Liver (tissue), 3 donors: ENCODE measurements around the gene ROR1.

ENCODE experiments used
- RXRA ChIP-seq, 2 donors: IDR thresholded peaks; 2 replicates each; pipeline ENCODE4 v1.6.1; 2017 to 2018; ENCODE audit warnings: antibody characterized with exemption in 2 of 2, mild to moderate bottlenecking in 1 of 2
- TF ChIP-seq, protein P1 (sequence below): fragments of 150-350 bp; IDR thresholded peaks from 2 replicates; pipeline ENCODE4 v1.5.1; 2017; ENCODE audit warnings: improper control_type of control experiment, low read depth, low read length; ENCODE audit not compliant: missing input control
- TF ChIP-seq, protein P2 (sequence below): IDR thresholded peaks from 2 replicates; pipeline ENCODE4 v1.6.1; 2016; ENCODE audit warnings: antibody characterized with exemption, mild to moderate bottlenecking
- donor health status: healthy.
- donor health status: healthy.

DNA sequence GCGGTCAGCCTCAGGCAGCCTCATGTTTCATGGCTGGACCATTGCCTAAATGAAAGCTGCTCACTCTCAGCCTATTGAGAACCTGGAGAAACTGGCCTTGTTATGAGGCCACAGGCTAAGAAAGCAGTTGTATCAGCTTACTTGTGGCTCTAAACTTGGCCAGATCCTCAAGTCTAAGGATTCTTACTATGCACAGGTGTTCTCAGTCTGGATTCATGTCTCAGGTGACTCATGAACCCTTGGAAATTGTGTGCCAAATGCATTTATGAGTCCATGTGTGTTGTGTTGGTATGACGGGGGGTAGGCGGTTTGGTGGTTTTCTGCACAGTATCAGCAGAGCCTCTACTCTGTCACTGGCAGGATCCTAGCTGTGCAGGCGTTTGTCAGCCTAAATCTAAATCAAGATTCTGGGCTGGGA, 90.4 kb downstream of the ROR1 start:
- TF ChIP-seq, protein P1, sequence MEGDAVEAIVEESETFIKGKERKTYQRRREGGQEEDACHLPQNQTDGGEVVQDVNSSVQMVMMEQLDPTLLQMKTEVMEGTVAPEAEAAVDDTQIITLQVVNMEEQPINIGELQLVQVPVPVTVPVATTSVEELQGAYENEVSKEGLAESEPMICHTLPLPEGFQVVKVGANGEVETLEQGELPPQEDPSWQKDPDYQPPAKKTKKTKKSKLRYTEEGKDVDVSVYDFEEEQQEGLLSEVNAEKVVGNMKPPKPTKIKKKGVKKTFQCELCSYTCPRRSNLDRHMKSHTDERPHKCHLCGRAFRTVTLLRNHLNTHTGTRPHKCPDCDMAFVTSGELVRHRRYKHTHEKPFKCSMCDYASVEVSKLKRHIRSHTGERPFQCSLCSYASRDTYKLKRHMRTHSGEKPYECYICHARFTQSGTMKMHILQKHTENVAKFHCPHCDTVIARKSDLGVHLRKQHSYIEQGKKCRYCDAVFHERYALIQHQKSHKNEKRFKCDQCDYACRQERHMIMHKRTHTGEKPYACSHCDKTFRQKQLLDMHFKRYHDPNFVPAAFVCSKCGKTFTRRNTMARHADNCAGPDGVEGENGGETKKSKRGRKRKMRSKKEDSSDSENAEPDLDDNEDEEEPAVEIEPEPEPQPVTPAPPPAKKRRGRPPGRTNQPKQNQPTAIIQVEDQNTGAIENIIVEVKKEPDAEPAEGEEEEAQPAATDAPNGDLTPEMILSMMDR: no peak
- TF ChIP-seq RXRA (IDR thresholded peaks at IDR 0.05): no peak
- TF ChIP-seq, protein P2, sequence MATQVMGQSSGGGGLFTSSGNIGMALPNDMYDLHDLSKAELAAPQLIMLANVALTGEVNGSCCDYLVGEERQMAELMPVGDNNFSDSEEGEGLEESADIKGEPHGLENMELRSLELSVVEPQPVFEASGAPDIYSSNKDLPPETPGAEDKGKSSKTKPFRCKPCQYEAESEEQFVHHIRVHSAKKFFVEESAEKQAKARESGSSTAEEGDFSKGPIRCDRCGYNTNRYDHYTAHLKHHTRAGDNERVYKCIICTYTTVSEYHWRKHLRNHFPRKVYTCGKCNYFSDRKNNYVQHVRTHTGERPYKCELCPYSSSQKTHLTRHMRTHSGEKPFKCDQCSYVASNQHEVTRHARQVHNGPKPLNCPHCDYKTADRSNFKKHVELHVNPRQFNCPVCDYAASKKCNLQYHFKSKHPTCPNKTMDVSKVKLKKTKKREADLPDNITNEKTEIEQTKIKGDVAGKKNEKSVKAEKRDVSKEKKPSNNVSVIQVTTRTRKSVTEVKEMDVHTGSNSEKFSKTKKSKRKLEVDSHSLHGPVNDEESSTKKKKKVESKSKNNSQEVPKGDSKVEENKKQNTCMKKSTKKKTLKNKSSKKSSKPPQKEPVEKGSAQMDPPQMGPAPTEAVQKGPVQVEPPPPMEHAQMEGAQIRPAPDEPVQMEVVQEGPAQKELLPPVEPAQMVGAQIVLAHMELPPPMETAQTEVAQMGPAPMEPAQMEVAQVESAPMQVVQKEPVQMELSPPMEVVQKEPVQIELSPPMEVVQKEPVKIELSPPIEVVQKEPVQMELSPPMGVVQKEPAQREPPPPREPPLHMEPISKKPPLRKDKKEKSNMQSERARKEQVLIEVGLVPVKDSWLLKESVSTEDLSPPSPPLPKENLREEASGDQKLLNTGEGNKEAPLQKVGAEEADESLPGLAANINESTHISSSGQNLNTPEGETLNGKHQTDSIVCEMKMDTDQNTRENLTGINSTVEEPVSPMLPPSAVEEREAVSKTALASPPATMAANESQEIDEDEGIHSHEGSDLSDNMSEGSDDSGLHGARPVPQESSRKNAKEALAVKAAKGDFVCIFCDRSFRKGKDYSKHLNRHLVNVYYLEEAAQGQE: no peak
